ENCODE results near the gene SLC25A22.

The SLC25A22 gene

DNA sequence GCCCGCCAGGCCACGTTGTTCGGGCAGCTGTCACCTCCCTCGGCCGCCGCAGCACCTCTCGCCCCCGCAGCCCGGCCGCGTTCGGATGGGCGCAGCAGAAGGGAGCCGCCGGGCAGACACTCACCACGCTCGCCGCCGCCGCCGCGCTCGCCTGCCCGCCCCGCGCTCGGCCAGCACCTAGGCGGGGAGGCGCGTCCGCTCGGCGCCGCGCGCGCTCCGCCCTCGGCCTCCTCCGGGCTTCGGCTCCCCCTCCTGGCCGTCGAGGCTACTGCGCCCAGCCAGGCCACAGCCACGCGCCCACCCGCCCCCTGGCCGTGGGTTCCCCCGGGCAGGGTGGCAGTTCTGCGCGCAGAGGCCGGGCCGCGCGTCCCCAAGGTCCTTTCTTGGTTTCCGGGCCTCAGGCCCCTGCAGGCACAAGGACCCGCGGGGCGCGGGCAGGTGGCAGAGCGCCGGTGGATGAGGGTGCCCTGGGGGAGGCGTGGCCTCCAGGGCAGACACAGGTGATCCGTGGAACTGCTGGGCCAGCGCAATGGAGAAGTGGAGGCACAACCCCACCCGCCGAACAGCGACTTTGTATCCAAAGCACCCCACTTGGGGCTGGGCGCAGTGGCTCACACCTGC, at the start of gene SLC25A22:
TSS of gene SLC25A22 (minus strand) at position 189 of the 621 bp plus-strand sequence. CDS start 3,275 bp downstream, outside the sequence.
- DNase-seq, result peak; percentile 91

DNA sequence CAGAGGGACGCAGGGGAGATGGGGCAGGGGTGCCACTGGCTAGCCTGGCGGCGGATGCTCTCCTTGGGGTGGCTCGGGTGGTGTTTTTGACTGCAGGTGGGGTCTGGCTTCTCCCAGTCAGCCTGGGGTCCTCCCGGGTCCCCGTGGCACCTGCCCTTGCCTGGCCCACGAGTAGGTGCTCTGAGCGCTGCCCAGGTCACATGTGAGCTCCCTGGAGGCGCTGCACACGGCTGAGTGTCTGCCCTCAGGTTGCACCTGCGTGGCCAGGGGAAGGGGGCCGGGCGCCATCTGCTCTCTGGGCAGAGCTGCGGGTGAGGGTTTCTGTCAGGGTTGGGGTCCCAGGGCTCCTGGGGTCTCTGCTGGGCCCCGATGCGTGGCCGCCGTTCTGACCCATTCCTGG, 49.8 kb upstream of the SLC25A22 start:
- DNase-seq, result no peak

DNA sequence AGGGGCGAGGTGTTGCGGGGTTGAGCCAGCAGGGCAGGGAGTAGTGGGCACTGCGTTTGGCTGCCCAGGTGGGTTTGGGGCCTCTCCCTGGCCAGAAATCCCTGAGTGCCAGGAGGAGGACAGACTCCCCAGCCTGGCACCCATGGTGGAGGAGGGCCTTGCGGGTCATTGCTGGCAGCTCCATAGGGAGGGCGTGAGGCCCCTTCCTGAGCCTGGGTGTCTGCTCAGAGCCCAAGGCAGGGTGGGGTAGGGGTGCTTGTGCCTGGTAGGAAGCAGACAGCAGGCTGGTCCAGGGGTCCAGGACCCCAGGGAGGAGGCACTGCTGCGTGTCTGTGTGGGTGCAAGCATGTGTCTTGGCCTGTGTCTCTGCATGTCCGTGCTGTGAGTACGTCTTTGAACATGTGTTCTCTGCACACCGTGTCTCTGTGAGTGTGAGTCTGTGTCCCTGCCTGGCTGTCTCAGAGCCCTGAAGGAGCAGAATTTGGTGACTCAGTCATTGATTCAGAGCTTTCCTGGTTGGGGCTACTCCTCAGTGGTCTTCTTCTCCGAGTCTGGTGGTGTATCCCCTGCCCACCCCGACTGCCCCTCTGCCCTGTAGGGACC, 48.5 kb upstream of the SLC25A22 start:
- DNase-seq, result no peak

DNA sequence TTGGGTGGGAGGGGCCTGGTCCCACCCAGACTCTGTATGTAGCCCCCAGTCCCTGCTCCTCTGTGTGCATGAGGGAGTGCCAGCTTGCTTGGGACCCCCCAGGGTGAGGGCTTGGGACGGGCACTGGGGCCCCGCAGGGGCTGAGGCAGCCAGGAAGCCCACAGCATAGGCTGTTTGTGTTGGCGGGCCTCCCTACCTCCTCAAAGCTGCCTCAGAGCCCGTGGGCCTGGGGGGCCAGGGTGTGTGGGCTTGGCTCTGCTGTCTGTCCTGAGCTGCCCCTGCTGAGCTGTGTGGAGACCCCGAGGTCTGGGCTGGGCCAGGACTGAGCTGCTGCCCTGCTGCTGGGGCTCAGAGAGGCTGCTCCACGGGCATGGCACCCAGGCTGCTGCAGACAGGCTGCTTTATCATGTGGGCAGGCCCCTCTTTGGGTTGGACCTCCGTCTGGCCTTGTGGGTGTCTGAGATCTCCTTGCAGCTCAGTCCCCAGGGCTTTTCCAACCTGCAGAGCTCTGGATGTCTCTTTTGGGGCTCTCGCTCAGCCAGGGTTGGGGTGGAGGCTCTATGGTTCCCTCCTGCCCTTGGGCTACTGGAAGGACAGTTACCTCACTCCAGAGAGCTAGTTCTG, 47.9 kb upstream of the SLC25A22 start:
- DNase-seq, result no peak

DNA sequence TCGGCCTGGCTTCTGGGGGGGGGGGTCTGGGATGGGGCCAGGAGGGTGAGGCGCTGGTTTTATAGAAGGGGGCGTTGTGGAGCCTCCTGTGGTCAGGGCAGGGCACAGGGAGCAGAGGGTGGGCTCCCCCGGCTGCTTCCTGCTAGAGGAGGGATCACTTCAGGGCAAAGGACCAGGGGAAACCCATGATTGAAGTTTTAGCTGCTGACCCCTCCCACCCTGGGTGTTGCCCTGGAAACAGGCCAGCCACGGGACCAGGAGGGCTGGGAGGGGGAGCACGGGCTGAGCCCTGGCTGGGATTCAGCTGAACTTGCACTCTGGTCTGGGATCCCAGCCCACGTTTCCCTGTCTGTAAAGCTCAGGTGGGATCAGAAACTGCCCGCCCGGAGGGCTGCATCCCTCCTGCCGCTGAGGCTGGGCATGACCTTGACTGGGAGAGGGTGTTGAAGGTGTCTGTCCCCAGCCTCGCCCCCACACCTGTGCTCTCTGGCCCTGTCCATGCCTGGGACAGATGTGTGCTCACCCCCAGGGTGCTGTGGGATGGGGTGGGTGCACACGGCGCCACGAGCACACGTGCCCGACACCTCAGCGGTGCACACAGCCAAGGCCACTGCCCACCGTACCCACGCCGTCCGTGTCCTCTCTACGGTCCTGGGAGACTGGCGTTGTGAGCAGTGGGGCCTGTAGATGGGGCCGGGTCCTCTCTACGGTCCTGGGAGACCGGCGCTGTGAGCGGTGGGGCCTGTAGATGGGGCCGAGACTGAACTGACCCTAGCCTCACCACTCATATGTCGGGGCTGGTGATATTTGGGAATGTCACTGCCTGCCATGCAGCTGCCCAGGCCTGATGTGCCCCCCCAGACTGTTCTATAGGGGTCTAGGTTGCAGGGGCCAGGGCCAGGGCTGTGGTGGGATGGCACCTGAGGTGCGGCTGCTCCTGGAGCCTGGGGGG, 46.9 kb upstream of the SLC25A22 start:
- DNase-seq, result no peak

DNA sequence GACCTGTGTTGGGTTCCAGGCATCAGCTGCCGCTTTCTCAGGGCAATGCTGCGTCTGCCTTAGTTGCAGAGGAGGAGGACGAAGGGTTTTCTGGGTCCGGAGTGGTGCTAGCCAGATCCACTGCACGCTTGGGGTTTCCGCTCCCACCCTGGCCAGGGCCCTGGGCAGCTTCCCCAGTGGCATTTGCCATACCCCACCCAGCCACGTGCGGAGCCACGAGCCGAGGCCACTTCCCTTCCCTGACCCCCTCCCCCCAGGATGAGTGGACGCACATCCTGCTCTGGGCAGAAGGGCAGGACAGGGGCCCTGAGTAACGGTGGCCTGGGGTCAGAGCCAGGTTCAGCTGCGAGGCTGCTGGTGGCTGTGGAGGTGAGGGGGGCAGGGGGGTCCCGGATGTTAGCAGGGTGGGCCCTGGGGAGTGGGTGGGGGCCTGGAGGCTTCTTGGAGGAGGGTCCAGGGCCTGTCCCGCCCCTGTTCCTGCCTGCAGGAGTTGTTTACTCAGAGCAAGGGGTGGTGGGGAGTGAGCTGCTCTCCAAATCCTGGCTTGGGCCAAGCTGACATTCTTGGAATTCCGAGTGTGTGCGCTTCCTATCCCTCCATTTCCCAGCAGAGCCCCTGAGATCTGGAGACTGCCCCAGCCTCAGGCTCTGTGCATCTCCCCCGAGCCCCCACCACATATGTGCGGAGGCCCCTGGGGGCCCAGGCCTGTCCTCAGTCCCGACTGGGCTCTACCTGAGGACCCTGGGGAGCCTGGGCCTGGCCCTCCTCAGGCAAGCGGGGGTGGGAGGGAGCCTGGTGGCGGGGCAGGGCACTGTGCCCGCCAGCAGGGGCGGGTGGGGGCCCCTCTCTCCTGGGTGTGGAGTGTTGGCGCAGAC, 46.0 kb upstream of the SLC25A22 start:
- DNase-seq, result no peak

DNA sequence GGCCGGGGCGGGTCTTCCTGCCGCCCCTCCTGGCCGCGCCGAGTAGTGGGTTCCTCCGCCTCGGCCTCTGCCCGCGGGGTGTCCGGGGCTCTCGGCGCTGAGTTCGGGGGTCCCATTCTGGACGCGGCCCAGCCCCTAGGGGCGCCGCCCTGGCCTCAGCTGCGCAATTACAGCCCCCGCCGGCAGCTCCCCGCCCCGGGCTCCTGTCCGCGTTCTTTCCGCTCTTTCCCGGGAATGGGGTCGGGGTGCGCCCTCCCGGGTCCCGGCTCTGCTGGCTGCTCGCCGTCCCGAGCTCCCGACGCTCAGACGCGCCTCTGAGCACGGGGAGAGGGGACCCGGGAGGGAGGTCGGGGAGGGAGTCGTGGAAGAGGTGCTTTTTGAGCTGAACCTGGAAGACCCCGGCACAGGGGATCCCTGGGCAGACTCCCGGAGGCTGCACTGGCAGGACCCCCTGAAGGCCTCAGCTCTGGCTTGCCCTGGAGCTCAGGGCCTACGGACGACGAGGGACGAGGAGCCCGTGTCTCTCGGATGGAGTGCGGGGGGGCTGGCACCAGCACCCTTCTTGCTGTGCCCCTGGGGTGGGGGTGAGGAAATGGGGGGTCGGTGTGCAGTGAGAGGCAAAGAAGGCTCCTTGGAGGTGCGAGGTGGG, 45.1 kb upstream of the SLC25A22 start:
- no peak for DNase-seq

DNA sequence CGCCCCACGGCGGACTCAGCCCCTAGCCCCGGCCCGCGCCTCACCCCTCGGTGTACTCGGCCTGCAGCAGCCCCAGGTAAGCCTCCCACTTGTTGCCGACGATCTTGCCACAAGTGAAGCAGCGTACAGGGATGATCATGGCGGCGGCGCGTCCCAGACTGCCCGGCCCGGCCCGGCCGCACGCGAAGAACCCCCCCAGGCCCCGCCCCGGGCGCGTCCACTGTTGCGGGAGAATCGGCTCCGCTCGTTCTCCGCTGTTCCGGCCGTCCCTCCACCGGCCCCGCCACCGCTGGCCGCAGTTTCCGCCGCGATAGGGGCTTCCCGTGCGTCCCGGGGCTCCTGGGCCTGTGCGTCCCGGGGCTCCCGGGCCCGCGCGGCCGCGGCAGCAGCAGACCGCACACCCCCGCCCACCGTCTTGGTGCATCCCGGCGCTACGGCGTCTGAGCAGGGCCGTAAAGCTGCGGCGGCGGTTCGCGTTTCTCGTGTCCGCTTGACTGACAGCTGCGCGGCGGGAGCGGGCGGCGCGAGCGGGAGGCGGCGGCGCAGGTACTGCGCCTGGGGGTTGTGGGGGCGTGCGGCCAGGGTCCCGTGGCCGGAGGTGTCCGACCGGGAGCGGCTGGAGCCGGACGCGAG, 44.4 kb upstream of the SLC25A22 start, which contains the start of the genes POLR2L and TSPAN4:
TSS of gene POLR2L (minus strand) at position 160 of the 633 bp plus-strand sequence. CDS start at position 139, 21 bp downstream.
TSS of gene TSPAN4 (plus strand) at position 483 of the 633 bp plus-strand sequence. CDS start 7,453 bp downstream, outside the sequence.
- DNase-seq, result peak; percentile 91

DNA sequence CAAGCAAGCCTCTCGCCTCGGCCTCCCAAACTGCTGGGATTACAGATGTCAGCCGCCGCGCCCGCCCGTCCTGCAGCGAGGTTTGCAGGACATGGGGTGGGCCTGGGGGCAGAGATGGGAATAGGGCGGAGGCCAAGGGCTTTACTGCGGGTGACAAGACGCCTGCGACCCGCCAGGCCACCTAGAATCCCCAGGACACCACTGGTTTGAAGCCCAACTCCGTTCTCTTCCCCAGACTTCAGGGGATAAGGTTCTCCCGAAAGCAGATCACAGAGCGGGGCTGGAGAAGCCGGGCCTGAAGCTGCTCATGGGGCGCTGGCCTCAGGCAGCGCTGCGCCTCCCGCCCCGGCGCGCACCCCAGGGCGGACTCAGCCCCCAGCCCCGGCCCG, 43.9 kb upstream of the SLC25A22 start:
- DNase-seq, result no peak

DNA sequence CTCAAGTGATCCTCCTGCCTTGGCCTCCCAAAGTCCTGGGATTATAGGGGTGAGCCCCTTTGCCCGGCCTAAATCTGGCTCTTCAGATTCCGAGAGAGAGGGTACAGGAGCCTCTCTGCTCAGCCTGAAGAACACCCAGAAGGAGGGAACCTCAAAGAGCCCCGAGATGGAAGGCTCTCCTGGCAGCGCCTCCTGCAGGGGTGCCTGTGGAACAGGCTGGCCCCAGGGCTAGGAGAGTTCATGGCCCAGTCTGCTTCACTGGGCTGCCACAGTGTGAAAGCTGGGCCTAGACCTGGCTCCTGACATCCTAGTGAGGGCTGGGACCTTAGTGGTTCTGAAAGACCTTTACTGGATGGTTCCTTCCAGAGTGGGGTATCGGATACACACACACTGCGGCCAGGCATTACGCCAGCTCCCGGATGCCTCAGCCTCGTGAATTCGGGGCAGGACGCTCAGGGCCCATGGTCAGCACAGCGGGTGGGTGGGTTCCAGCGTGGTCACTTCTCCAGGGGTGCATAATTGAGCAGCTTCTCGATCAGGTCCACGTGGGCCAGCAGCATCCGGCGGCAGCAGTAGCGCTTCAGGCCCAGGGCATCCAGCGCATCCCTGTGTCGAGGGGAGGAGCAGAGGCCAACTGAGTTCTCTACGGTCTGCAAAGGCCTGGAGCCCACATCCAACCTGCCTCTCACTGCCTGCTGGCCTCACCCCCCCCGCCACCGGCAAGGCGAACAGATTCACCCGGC, 42.0 kb upstream of the SLC25A22 start:
- DNase-seq, result no peak

DNA sequence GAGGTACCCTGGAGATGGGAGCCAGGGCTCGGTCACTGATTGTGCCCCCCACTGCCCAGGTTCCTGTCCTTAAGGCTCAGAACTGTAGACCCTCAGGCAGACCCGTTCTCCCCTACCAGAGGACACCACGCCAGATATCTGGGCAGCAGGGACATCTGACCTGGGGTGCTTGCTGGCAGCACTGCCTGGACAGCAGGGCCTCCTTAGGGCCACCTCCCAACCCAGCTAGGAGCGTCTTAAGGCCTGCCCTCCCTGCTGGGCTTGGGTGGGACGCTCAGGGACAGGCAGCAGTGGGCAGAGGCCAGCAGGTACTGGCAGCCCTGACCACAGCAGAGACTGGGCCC, 41.2 kb upstream of the SLC25A22 start:
- DNase-seq, result no peak

DNA sequence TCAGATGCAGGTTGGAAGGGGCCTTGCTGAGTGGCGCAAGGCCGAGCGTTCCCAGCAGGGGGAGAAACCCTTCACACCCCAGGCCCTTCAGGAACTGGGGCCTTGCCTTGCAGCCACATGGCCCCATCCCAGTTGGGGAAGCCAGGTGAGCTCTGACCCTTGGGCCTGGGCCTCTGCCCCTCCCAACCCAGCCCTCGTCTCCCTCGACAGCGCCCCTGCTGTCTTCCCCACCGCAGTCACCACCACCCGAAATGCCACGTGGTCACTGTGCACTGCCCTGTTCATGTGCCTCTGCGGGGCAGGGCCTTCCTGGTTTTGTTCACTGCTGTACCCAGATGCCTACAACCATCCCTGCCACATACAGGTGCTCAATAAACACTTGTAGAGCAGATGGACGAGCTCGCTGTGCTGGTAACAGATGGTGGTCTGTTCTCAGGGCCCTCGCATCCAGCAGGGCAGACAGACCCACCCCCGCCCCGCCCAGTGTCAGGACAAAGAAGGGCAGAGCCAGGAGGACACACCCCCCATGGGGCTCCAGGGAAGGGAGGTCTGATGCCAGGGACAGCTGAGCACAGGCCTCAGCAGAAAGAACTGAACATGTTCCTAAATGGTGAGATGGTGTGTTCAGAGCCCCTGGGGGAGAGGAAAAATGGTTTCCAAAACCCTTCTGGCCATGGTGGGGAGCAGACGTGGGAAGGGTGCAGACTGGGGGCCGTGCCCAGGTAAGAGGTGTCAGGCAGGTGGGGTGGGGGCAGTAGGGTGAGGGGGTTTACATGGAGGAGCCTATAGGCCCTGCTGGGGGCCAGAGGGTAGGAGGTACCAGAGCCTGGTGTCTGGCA, 40.6 kb upstream of the SLC25A22 start:
- no peak for DNase-seq

DNA sequence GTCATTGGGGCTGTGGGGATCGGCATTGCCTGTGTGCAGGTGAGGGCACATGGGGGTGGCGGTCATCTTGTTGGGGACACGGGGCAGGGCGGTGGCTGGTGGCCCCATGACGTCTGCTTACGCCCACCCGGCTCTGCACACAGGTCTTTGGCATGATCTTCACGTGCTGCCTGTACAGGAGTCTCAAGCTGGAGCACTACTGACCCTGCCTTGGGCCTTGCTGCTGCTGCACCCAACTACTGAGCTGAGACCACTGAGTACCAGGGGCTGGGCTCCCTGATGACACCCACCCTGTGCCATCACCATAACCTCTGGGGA, 39.9 kb upstream of the SLC25A22 start:
- no peak for DNase-seq

DNA sequence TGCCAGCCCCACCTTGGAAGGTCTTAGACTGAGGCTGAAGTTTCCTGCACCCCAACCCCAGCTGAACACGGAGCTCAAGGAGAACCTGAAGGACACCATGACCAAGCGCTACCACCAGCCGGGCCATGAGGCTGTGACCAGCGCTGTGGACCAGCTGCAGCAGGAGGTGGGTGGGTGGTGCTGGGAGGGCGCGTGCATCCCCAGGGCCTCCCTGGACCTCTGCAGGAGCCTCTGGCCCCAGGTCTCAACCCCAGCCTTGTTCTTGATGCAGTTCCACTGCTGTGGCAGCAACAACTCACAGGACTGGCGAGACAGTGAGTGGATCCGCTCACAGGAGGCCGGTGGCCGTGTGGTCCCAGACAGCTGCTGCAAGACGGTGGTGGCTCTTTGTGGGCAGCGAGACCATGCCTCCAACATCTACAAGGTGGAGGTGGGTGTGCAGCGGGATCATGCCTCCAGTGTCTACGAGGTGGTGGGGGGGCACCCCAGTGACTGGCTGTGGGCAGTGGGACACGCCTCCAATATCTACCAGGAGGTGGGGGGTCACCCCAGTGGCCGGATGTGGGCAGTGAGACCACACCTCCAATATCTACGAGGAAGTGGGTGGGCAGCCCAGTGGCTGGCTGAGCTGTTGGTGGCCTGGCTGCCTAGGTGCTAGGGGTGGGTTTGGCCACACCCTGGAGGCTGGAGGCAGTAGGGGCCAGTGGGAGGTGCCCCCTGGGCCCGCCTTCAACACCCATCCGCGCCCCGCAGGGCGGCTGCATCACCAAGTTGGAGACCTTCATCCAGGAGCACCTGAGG, 39.3 kb upstream of the SLC25A22 start:
- no peak for DNase-seq

DNA sequence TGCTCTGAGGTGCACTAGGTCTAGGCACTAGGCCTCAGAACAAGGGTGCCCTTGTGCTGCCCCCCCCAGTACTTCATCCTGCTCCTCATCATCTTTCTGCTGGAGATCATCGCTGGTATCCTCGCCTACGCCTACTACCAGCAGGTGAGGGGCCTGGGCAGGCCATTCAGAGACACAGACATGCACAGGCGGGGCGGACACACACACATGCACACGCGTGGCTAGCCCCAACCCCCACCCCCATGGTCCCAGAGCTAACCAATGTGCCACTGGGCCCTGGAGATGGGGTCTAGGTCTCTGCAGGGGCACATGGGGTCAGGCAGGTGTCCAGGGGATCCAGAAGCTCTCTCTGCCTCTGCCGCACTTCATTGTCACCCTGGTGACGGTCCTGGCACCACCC, 38.6 kb upstream of the SLC25A22 start:
- DNase-seq, result no peak

DNA sequence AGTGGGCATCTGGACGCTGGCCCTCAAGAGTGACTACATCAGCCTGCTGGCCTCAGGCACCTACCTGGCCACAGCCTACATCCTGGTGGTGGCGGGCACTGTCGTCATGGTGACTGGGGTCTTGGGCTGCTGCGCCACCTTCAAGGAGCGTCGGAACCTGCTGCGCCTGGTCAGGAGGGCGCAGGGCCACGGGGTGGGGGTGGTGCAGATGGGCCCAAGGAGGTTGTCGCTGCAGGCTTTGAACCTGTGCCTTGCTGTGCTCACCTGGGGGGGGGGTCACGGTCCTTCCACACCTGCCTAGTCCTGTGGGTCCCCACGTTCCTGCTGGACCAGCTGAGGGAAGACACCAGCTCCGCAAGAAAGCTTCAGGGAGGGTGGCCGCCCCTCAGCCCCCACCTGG, 38.2 kb upstream of the SLC25A22 start:
- no peak for DNase-seq

DNA sequence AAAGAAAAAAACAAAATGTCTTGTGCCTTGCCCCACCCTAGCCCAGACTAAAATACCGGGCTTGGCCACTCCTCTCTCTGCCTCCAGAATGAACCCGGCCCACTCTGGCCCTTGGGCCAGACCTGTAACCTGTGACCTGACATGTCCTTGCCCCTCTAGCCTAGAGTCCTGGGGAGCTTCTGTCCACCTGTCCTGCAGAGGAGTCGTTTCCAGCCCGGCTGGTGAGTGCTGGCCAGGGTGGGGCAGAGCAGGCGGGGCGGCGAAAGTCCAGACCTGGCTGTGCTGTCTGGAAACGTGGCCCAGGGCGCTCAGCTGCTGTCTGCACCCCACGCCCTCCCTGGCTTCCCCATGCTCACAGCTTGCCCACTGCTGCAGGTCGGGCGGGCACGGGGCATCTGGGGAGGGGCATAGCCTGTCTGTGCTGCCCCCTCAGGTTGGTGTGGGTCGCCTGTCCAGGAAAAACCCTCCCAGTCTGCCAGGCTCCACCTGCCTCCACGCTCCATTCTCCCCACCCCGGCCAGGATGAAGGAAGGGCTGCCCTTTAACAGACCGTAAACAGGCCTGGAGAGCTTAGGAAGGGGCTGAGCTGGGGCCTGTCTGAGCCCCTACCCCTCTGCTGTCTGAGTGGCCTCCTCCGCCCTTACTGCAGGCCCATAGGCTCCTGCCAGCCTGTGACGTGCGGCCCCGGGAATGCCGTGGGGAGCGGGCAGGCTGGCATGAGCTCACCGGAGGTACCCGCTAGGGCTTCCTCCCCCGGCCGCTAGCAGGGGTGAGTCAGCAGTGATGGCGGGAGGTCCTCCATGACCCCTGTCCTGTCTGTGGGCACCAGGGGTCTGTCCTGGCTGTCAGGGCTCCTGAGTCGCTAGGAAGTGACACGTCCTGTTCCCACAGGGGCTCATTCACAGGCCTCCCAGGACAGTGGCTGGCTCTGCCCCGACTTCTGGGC, 36.6 kb upstream of the SLC25A22 start:
- DNase-seq, result no peak
